ENCODE data around the gene MYO18B.

The MYO18B gene

GRCh38 chr22:25829237-25829636, 87.2 kb downstream of the MYO18B start:
- no peak for TF ChIP-seq CTCF (IDR thresholded peaks at IDR 0.05; ENCODE audit: insufficient read depth, low read length, poor library complexity, severe bottlenecking)
- Histone ChIP-seq H3K27me3 (replicated peaks; ENCODE audit: control insufficient read depth, insufficient read depth, low read length) (no peaks in the 10 kb centered on the region), H3K4me3 (replicated peaks; ENCODE audit: low read depth, low read length) (no peak overlapping the region), H3K36me3 (ENCODE audit: control insufficient read depth, insufficient read depth, low read length) (no peaks in the 10 kb centered on the region)
- DNase-seq (ENCODE audit: extremely low read depth, insufficient read length): no peak

- no peak for DNase-seq (ENCODE audit: extremely low read depth, insufficient read length)
- no peak for TF ChIP-seq CTCF (IDR thresholded peaks at IDR 0.05; ENCODE audit: insufficient read depth, low read length, poor library complexity, severe bottlenecking)
- Histone ChIP-seq H3K27me3 (replicated peaks; ENCODE audit: control insufficient read depth, insufficient read depth, low read length) (no peaks in the 10 kb centered on the region), H3K36me3 (ENCODE audit: control insufficient read depth, insufficient read depth, low read length) (no peaks in the 10 kb centered on the region), H3K4me3 (replicated peaks; ENCODE audit: low read depth, low read length) (no peak overlapping the region)
Measured at GRCh38 chr22:25829808-25830777, 88.1 kb downstream of the MYO18B start.

- no peaks in the 10 kb centered on the region for H3K27me3 ChIP-seq (replicated peaks; ENCODE audit: control insufficient read depth, insufficient read depth, low read length)
- TF ChIP-seq CTCF (IDR thresholded peaks at IDR 0.05; ENCODE audit: insufficient read depth, low read length, poor library complexity, severe bottlenecking): no peak
- H3K4me3 ChIP-seq (replicated peaks; ENCODE audit: low read depth, low read length): no peak overlapping the region
- DNase-seq (ENCODE audit: extremely low read depth, insufficient read length): no peak
- H3K36me3 ChIP-seq (ENCODE audit: control insufficient read depth, insufficient read depth, low read length): no peaks in the 10 kb centered on the region
Measured at GRCh38 chr22:25833091-25833490, 91.1 kb downstream of the MYO18B start.

GRCh38 chr22:25833676-25834075, 91.7 kb downstream of the MYO18B start:
- no peaks in the 10 kb centered on the region for H3K36me3 ChIP-seq (ENCODE audit: control insufficient read depth, insufficient read depth, low read length)
- TF ChIP-seq CTCF (IDR thresholded peaks at IDR 0.05; ENCODE audit: insufficient read depth, low read length, poor library complexity, severe bottlenecking): no peak
- no peak overlapping the region for H3K4me3 ChIP-seq (replicated peaks; ENCODE audit: low read depth, low read length)
- no peak for DNase-seq (ENCODE audit: extremely low read depth, insufficient read length)
- H3K27me3 ChIP-seq (replicated peaks; ENCODE audit: control insufficient read depth, insufficient read depth, low read length): no peaks in the 10 kb centered on the region

- DNase-seq (ENCODE audit: extremely low read depth, insufficient read length): no peak
- no peaks in the 10 kb centered on the region for H3K27me3 ChIP-seq (replicated peaks; ENCODE audit: control insufficient read depth, insufficient read depth, low read length)
- H3K36me3 ChIP-seq (ENCODE audit: control insufficient read depth, insufficient read depth, low read length): no peaks in the 10 kb centered on the region
- no peak for TF ChIP-seq CTCF (IDR thresholded peaks at IDR 0.05; ENCODE audit: insufficient read depth, low read length, poor library complexity, severe bottlenecking)
- H3K4me3 ChIP-seq (replicated peaks; ENCODE audit: low read depth, low read length): no peak overlapping the region
Measured at GRCh38 chr22:25834490-25834889, 92.5 kb downstream of the MYO18B start.

Data from GM06990 (cell line).